HG03159 (cell line): ENCODE measurements around the gene WDR3.

Experiments
- ATAC-seq: cut with Tn5 transposase; IDR thresholded peaks from one replicate; pipeline ENCODE4 v1.9.1; 2021; ENCODE audit warnings: mild to moderate bottlenecking, moderate library complexity; ENCODE audit not compliant: unreplicated experiment

WDR3 gene

DNA sequence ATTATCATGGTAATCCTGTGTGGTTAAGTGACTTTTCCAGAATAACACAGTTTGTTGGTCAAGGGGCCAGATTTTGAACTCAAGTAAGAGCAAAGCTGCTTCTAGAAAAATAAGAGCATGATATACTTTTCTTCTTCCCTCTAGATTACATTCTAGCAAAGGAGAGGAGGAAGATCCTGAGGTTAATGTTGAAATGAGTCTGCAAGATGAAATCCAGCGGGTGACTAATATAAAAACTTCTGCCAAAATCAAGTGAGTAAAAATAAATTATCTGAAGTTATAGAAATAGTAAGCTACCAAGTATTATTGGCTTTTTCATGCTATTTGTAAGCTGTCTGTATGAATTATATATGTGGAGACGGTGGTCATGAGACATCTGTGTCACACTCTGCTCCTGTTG is 12.8 kb downstream of the WDR3 start:
- ATAC-seq = no peak

DNA sequence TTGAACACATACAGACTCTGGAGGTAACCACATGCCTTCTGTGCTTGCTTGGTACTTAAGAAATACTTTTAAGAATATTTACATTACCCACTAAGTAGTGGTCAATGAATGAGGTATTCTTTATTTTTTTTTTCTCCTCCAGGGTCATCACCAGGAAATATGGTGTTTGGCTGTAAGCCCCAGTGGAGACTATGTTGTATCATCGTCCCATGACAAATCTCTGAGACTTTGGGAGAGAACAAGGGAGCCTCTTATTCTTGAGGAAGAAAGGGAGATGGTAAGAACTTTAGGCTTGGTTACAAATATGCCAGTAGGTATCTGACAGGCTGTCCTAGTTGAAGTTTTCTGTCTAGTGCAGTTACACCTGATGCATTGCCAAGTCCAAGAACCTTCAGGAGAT is 22.8 kb downstream of the WDR3 start:
- no peak for ATAC-seq

DNA sequence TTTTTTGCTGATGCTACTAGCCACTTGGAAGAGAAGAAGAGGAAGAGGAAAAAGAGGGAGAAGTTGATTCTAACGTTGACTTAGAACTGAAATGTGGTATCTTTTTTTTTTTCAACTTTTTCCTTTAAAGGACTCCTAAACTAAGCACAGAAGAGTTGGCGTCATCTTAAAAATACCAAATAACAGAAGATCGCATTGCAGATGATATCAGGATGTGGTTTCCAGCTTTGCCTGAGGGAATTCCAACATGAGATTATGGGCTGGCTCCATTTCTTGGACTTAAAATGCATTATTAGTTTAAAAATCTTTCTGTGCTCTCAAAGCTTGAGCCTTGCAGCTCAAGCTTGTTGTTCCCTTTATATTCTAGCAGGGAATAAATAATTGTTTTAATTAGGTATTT is 29.8 kb downstream of the WDR3 start:
- ATAC-seq = no peak

DNA sequence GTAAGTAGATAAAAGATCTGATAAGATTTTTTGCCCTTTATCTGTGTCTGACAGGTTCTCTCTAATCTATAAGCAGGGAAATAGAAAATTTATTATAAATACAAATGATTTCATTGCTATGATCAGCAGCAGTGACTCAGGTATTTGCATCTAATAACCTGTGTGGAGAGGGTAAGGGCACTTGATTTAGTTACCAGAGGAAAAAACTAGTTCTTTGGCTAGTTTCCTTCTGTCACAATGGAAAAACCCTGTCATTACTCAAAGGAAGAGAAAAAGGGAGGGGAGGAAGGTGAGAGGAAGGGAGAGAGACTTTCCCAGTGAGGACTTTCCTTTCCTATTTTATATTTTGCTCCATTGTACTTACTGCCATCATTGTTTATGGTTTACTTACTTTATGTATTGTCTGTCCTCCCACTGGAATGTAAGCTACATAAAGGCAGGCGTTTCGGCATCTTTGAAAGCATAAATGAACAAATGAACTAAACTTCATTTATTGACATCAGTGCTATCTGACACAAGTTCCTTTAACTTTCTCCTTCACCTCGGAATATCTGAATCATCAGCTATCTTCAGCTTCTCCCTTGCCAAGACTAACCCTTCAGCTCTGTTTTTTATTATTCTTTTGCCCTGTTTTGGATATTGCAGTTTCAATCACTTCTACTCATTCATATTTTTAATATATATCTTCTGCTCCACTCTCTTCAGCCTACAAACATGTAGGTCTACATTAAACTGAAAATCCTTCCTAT is 34.9 kb downstream of the WDR3 start:
- no peak for ATAC-seq

DNA sequence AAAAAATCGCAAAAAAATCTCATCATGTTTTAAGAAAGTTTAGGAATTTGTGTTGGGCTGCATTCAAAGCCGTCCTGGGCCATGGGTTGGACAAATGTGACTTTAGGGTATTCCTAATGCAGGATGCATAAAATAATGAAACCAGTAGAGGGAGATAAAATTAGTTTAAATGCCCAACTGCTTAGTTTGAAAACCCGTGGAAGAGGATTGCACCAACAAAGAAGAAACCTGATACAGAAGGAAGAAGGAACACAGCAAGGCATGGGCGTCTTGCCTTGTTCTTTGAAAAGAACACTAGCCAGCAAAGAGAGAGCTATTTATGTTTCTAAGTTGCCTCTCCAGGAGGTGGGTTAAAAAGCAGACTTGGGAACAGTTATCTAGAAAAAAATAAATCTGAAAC is 37.9 kb downstream of the WDR3 start:
- no peak for ATAC-seq

DNA sequence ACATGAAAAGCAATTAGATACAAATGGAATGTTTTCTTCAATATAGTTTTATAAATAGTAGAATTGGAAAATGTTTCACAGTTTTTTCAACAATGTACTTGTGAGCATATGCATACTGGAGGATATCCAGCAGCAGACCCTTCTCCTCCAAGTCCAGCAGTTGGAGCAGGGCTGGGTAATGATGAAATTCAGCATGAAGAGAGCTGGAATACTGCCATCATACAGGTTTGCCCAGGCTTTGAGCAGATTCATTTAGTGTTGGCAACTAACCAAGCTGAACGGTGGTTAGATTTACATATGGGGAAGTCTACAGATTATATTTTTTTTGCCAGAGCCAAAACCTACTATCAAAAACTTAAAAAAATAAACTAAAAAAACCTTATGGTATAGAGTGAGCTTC is 38.3 kb downstream of the WDR3 start:
- no peak for ATAC-seq

DNA sequence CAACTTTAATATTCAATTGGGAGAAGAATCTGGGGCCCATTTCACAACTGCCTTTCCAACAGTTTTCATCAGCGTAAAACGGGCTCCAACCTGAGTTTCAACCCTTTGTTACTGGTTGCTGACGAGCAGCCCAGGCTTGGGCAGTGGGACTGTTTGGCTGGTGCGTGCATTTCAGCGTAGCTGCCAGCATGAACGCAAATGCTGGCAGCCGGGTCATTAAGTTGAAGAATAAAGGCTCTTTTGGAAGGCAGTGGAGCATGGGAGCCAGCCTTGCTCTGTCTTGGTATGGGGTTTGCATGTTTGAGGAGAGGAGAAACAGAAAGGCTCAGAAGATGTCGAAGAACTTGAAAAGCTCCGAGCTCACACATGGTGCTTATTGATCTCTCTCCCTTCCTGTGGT is 40.7 kb downstream of the WDR3 start:
- no peak for ATAC-seq

DNA sequence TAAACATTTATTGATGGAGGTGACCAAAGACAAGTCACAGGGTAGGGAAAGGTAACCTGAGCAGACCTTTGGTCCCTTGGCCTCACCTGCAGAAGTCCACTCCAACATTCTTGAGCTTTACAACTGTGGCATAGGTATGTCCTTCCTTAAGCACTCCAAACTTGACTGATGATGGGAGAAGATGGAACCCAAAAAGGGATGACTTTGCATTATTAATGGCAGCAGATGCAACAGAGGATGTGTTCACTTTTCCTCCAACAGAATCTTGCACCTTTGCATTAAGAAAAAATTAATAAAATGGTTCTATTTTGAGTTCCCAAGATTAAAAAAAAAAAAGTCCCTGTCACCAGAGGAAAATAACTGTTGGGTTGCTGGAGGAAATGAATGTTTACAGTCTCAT is 42.2 kb downstream of the WDR3 start:
- no peak for ATAC-seq

DNA sequence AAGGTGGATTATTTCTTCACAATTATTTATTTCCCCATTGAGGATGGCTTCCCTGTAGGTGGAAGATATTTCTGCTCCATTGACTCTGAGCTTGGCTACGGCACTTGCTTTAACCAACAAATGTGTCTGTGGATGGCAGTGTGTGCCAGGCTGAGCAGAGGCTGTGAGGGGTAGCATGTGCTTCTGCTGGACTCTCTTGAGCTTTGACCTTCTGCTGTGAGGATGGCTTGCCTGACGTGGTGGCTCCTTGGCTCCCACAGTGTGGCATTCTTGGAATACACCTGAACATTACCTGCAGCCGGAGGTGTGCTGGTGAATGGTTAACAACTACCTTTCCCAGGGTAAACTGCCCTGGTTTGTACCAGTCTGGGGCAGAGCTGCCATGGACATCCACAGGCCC is 46.8 kb downstream of the WDR3 start:
- no peak for ATAC-seq

DNA sequence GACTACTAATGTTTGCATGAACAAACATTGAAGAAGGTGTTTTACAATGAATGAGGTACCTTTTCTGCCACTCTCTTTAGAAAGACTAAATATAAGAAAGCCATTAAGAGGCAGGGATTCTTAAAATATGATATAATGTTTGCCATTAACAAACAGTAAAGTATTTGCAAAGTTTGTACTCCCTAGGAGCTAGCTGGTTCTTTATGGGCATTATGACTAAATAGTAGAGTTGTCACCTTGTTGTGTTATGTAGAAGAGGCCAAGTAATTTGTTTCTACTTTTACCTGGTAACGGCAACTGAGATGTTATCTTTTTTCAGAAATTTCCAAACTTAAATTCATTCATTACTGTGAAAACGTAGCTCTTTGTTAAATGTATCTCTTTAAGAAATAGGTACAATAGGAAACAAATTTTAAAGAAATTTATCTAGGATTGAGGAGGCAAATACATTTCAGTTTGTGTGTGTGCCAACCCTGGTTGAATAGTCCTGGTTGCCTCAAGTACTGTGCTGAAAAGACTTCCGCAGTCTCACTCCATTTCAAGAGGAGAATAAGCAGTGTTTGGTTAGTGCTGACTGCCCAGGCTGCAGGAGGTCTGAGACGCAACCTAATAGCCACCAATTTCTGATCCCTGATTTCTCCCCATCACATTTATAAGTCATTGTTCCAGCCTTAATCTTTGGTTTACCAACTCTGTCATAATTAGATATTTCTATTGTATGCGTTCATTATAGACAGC is 52.1 kb downstream of the WDR3 start:
- ATAC-seq = no peak

DNA sequence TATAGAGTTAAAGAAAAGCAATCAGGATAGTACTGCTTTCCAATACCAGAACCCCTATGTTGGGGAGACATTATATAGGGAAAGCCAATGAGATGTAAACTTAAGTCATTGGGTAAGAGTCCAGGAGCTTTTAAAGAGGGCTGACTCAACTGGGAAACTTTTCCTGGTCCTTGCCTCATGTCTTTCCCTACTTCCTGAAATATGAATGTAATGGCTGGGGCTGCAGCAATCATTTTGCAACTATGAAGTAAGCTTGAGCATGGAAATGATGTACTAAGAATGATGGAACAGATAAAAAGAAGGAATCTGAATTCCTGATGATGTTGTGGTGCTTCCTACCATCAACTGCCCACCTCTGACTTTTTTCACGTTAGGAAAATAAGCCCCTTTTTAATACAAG is 55.7 kb downstream of the WDR3 start:
- no peak for ATAC-seq

DNA sequence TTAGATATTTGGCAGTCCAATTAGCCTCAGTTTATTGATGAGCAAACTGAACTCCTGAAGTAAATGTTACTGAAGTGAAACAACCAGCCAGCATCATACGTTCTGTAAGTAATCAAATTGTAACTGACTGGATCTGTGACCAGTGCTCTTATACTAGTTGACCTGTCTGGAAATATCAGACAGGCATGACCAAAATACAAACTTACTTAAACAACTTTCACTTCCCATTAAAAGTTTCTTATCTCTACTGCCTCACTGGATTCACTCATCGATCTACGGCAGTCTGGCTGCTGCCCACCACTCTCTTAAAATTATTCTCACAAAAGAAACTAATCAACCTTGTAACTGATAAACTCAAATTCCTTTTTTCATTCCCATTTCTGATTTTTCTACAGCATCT is 56.4 kb downstream of the WDR3 start:
- ATAC-seq = peak; percentile 73

DNA sequence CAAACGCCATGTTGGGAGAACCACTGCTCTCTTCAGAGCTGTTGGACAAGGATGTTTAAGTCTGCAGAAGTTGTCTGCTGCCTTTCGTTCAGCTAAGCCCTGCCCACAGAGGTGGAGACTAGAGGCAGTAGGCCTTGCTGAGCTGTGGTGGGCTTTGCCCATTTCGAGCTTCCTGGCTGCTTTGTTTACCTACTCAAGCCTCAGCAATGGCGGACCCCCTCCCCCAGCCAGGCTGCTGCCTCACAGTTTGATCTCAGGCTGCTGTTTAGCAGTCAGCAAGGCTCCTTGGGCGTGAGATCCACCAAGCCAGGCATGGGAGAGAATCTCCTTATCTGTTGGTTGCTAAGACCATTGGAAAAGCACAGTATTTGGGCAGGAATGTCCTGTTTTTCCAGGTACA is 74.8 kb downstream of the WDR3 start:
- ATAC-seq = no peak

DNA sequence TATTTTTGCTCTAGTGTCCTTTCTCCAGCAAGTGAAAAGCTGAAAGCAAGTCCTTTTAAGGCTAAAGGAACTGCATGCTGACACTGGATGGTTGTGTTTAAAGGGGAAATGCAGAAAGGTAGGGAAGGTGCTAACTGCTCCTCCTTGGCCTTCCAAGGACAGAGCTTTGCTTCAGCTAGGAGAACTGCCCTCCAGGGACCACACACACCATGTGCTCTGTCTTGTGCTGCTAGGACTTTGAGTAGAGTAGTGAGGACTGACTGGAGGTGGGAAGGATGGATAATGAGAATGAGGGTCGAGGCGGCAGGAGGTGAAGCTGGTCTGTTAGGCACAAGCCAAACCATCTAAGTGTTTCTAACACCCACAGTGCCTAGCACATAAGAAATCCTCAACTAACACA is 77.9 kb downstream of the WDR3 start:
- ATAC-seq = no peak

DNA sequence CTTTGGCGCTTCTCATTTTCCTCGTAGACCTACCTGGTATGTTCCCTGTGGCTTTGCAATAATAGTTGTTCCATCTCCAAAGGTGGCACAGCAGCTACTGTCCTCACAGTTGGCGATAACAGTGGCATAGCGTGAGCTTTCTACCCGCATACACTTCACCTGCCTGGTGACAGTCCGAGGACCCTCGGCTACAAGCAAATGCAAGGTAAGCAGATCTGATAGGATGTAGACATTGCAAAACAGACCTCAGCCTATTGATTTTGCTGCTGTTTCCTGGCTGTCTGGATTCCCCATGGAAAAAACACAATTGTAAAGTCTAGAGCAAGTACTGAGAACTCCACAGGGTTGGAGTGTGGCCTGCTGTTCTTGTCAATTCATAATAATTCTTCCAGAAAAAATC is 78.5 kb downstream of the WDR3 start:
- no peak for ATAC-seq

DNA sequence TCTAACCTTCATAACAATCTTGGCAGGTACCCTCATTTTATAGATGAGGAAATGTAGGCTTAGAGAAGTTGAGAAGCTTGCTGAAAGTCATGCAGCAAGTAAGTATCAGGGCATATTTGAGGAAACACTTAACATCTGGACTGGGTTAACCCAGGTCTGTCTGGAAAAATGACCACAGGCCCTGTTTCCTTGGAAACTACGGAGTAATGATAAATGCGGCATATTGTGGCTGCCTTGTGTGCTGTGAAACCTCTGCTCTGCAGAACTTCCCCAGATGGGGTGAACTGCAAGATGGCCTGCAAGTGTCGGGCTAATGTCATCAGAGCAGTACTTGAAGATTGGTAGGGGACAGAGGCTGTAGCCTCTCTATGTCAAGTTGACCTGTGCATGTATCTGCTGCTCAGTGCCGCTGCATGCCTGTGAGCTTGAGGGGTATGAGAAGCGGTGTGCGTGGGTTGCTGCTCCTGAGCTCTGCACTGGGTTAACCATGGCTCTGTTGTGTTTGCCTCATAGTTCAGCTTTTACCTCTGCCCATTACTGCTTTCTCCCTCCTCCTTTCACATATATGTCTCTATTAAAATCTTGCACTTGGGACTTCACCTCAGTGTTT is 83.1 kb downstream of the WDR3 start:
- no peak for ATAC-seq

DNA sequence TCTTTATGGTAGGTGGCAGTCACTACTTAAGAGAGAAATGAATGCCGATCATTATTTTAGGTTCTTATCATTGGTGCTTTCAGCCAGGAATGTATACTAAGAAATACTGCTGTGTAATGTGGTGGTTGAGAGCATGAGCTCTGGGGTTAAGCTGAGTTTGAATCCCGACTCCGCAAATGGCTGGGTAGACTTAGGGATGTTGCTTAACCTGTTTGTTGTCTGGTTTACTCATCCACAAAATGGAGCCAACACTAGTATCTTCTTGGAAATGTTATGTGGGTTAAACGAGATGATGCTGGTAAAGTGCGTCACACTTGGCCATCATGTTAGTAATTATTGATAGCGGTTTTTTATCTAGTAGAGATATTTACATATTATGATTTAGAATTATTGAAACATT is 83.8 kb downstream of the WDR3 start:
- no peak for ATAC-seq

DNA sequence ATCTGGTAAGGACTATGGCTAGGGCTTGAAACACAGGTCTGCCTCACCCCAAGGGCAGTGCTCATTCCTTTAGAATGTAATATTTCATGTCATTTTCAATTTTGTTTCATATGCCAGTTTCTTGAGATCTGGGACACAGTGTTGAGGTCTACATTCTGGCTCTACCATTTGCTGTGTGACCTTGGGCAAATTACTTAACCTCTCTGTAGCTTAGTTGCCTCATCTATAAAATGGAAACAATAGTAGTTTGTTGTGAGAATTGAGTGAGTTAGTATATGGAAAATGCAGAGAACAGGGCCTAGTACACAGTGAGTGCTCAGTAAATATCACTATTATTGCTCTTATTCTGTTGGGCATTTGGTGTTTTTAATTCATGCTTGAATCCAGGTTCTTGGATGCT is 84.4 kb downstream of the WDR3 start:
- no peak for ATAC-seq
